PFSK-1 (cell line): Measurements from ENCODE around the gene STON1. TPM values are rescaled to one million over a fixed set of nuclear protein-coding genes. Genes with fewer than 3 reads are reported as not detected.

Experiments
- FOXP2 ChIP-seq: optimal IDR thresholded peaks from 2 replicates; pipeline ENCODE3; 2011; ENCODE audit warnings: borderline replicate concordance, control low read depth, inconsistent platforms; ENCODE audit not compliant: insufficient read depth; ENCODE audit errors: extremely low read length, extremely low read depth
- POLR2AphosphoS5 ChIP-seq: IDR thresholded peaks from 2 replicates; pipeline ENCODE4 v1.6.1; 2012; ENCODE audit warnings: low read depth, mild to moderate bottlenecking, control low read depth, low read length, moderate library complexity
- SIN3A ChIP-seq: IDR thresholded peaks from 2 replicates; pipeline ENCODE4 v1.6.1; 2012; ENCODE audit warnings: mild to moderate bottlenecking, low read length, moderate library complexity, borderline replicate concordance; ENCODE audit not compliant: insufficient read depth
- TAF1 ChIP-seq: IDR thresholded peaks from 2 replicates; pipeline ENCODE4 v1.6.1; 2012; ENCODE audit warnings: low read length, control low read depth, borderline replicate concordance; ENCODE audit not compliant: insufficient read depth
- polyA plus RNA-seq: library from polyadenylated mRNA; unstranded; fragments of >200 nt; gene quantifications from one replicate; pipeline ENCODE4 v1.2.1, GENCODE V29; 2012; ENCODE audit warnings: low read depth, missing spikeins; ENCODE audit not compliant: insufficient read length
- TF ChIP-seq, protein P1 (sequence below), 2 experiments: IDR thresholded peaks; 2 replicates each; pipeline versions ENCODE4 v1.6.1 to v1.8.0; 2011 to 2012; ENCODE audit warnings: low read depth in 2 of 2, low read length in 2 of 2, control low read depth in 1 of 2, inconsistent platforms in 1 of 2, mild to moderate bottlenecking in 1 of 2, moderate library complexity in 1 of 2; ENCODE audit not compliant: insufficient read depth in 1 of 2

STON1 gene, protein sequence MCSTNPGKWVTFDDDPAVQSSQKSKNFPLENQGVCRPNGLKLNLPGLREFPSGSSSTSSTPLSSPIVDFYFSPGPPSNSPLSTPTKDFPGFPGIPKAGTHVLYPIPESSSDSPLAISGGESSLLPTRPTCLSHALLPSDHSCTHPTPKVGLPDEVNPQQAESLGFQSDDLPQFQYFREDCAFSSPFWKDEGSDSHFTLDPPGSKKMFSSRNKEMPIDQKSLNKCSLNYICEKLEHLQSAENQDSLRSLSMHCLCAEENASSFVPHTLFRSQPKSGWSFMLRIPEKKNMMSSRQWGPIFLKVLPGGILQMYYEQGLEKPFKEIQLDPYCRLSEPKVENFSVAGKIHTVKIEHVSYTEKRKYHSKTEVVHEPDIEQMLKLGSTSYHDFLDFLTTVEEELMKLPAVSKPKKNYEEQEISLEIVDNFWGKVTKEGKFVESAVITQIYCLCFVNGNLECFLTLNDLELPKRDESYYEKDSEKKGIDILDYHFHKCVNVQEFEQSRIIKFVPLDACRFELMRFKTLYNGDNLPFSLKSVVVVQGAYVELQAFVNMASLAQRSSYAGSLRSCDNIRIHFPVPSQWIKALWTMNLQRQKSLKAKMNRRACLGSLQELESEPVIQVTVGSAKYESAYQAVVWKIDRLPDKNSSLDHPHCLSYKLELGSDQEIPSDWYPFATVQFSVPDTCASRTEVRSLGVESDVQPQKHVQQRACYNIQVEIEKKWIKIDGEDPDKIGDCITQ
- 0.70 TPM for polyA plus RNA-seq

GRCh38 chr2:48530033-48530811 is at the start of gene STON1:
Gene STON1, plus strand, starts transcription at chr2:48530154. Its CDS starts 50,480 bp downstream, at chr2:48580634.
- no peak for TF ChIP-seq FOXP2
- no peak for TF ChIP-seq TAF1
- TF ChIP-seq SIN3A = no peak
- TF ChIP-seq, protein P1, sequence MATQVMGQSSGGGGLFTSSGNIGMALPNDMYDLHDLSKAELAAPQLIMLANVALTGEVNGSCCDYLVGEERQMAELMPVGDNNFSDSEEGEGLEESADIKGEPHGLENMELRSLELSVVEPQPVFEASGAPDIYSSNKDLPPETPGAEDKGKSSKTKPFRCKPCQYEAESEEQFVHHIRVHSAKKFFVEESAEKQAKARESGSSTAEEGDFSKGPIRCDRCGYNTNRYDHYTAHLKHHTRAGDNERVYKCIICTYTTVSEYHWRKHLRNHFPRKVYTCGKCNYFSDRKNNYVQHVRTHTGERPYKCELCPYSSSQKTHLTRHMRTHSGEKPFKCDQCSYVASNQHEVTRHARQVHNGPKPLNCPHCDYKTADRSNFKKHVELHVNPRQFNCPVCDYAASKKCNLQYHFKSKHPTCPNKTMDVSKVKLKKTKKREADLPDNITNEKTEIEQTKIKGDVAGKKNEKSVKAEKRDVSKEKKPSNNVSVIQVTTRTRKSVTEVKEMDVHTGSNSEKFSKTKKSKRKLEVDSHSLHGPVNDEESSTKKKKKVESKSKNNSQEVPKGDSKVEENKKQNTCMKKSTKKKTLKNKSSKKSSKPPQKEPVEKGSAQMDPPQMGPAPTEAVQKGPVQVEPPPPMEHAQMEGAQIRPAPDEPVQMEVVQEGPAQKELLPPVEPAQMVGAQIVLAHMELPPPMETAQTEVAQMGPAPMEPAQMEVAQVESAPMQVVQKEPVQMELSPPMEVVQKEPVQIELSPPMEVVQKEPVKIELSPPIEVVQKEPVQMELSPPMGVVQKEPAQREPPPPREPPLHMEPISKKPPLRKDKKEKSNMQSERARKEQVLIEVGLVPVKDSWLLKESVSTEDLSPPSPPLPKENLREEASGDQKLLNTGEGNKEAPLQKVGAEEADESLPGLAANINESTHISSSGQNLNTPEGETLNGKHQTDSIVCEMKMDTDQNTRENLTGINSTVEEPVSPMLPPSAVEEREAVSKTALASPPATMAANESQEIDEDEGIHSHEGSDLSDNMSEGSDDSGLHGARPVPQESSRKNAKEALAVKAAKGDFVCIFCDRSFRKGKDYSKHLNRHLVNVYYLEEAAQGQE (IDR thresholded peaks at IDR 0.05; ENCODE audit: insufficient read depth in 1 of 2, low read depth in 2 of 2, low read length in 2 of 2) = no peak
- no peak for TF ChIP-seq POLR2AphosphoS5

DNA sequence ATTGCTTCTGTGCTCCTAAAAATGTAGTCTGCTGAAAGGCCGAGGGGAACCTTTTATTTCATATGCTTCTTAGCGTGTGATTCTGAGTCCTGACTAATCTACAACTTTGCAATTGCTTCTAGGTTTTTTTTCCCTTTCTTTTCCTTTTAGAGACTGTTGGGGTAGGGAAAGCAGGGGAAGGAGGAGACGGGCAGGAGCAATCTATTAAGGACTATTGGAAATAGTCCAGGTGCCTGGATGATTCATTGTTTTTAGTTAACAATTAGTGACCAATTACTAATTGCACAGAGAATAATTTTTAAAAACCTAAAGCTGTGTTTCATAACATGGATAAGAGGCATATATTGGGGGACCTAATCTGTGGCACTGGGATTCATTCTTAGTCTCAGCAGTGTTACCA is 49.4 kb upstream of the STON1 start:
- TF ChIP-seq FOXP2 (no peak), TAF1 (no peak), POLR2AphosphoS5 (no peak), SIN3A (no peak)
- TF ChIP-seq, protein P1 (IDR thresholded peaks at IDR 0.05; ENCODE audit: insufficient read depth in 1 of 2, low read depth in 2 of 2, low read length in 2 of 2) = no peak

- TF ChIP-seq TAF1 (no peak), POLR2AphosphoS5 (no peak), SIN3A (no peak)
- TF ChIP-seq, protein P1 (IDR thresholded peaks at IDR 0.05; ENCODE audit: insufficient read depth in 1 of 2, low read depth in 2 of 2, low read length in 2 of 2) = no peak
Measured at GRCh38 chr2:48482313-48482712, 47.6 kb upstream of the STON1 start.

- TF ChIP-seq SIN3A (no peak), TAF1 (no peak), POLR2AphosphoS5 (no peak)
Measured at GRCh38 chr2:48482769-48483168, 47.2 kb upstream of the STON1 start.

DNA sequence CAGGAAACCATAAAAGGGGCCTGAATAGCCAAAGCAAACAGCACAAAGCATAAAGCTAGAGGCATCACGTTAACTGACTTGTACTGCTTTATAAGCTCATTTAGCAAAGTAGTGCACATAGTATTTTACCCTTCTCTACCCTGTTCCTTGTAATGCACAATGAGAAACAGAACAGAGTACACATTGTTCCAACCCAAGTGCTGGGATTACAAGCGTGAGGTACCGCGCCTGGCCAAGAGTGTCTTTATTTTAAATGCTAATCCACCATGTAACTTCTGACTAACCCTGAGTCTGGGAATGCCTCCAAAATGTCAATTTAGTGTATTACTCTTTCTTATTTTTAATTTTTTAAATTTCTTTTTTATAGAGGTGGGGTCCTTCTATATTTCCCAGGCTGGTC is 46.4 kb upstream of the STON1 start:
- TF ChIP-seq SIN3A (no peak), POLR2AphosphoS5 (no peak), TAF1 (no peak)
- TF ChIP-seq, protein P1 (IDR thresholded peaks at IDR 0.05; ENCODE audit: insufficient read depth in 1 of 2, low read depth in 2 of 2, low read length in 2 of 2) = no peak
